GM19468 (cell line): ENCODE data around the gene PANK4.

ENCODE experiments used
- ATAC-seq: cut with Tn5 transposase; IDR thresholded peaks from one replicate; pipeline ENCODE4 v1.9.1; 2021; ENCODE audit warnings: mild to moderate bottlenecking, moderate library complexity, moderate number of reproducible peaks; ENCODE audit not compliant: unreplicated experiment; ENCODE audit errors: extremely low read depth

PANK4 gene

DNA sequence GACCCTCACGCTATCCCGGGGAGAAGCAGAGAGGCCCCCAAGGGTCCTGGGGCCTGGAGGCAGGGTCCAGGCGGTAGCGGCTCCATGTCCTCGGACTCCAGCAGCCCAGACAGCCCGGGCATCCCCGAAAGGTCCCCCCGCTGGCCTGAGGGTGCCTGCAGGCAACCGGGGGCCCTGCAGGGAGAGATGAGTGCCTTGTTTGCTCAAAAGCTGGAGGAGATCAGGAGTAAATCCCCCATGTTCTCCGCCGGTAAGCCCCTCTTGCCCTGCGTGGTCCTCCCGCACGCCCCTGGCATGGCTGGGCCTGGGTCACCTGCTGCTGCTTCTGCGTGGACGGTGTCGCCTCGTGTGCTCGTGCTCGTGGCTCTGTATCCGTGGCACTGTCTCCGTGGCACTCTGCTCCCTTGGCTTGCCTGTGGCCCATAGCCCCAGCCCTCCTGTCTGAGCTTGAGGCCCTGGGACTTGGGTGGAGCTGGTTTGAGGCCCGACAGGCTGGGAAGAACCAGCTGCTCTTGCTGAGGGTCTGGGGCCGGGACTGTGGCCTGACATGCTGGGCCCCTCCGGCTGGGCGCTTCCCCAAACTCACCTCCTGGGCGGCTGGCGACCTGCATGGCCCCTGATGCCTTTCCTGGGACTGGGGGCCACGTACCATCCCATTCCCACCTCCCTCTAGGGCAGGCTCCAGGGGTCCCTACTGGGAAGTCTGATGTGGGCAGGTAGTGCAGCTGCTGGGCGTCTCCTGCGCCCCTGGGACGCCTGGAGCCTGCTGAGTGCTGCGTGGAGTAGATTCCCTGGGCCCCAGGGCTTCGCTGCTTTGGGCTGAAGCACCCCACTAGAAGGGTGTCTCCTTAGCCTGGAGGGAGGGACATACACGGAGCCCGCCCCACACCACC, 23.5 kb downstream of the PANK4 start:
- no peak for ATAC-seq

DNA sequence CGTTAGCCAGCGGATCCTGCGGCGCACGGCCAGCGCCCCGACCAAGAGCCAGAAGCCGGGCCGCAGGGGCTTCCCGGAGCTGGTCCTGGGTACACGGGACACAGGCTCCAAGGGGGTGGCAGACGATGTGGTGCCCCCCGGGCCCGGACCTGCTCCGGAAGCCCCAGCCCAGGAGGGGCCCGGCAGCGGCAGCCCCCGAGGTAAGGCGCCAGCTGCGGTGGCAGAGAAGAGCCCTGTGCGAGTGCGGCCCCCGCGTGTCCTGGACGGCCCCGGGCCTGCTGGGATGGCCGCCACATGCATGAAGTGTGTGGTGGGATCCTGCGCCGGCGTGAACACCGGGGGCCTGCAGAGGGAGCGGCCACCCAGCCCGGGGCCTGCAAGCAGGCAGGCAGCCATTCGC, 24.2 kb downstream of the PANK4 start:
- no peak for ATAC-seq

DNA sequence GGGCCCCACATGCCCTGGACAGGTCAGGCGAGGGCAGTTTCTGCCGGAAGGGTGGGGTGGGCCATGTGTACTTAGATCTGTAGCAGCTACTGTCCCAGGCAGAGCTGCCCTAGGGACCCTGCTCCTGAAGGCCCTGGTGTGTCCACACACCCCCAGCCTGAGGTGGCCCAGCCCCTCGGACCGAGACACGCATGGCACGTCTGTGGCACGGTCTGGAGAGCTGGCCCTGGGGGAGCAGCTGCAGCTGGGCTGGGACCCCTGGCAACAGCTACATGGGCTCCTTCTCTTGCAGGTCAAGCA, 24.6 kb downstream of the PANK4 start:
- ATAC-seq = no peak

DNA sequence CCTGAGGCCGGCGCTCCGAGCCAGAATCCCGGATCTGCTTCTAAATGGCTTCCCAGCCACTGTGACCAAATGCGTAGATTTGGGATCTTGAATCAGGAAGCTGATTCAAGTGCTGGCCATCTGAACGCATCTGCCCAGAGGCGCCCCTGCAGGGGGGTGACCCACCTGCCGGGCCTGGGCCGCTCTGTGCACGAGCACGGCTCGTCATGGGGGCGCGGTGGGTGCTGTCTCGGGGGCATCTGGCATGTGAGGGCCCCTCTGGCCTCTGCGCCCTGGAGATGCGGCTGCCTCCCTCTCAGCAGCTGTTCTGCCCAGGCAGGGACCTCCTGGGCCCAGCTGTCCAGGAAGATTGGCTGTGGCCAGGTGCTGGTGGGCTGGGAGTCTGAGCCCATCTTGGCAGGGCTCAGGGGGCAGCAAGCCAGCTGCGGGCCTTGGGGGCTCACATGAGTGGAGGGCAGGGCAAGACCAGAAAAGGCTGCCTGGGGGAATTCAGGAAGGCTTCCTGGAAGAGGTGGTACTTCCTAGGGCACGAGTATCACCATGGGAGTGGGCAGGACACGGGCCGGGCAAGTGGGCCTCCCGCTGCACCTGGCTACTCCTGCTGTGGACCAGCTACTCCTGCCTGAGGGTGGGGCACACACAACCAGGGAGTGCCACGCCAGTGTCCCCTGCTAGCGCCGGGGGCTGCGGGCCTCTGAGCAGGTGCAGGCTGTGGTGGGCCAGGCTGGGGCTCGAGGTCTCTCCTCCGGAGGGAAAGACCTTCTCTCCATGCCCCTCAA, 25.2 kb downstream of the PANK4 start:
- ATAC-seq = no peak

DNA sequence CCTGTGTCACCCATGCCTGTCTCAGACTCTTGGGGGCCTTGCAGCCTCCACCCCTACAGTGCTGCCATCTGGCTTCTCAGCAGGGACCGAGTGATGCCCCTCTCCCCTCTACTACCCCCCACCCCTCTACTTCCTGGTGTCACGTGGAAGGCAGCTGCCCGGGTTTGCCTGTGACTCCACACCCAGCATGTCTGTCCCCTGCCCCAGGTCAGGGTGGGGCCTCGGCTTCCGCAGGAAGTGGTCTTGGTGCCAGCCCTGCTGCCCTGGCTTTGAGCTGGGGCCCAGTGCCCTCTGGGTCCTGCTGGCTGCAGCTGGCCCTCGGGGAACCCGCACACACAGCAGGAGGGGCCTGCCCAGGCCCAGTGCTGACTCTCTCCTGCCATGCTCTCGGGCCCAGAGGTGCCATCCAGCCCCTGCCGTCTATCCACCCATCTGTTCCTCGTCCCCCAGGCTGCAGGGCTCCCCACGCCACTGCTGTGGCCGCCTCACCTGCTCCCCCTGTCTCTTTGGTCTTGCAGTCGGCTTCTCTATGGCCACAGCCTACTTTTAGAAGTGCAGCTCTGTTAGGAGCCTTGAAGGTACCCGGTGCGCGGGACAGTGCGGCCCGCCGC, 26.3 kb downstream of the PANK4 start:
- no peak for ATAC-seq

DNA sequence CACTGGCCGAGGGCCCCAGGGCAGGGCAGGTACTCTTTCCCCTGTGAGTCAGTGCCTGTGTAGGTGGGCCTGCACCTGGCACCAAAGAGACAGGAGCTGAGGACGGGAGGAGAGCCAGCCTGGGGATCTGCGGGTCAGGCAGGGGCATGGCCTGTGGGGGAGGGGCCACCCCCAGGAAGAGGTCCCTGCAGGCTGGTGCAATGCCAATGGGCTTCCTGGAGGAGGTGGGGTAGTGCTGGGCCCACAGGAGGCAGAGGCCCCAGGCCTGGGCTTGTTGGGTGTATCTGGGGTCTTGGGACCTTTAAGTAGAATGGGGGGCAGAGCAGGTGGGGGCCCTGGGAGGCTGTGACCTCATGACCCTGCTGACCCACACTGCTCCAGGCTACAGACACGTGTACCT, 27.1 kb downstream of the PANK4 start:
- ATAC-seq = no peak

DNA sequence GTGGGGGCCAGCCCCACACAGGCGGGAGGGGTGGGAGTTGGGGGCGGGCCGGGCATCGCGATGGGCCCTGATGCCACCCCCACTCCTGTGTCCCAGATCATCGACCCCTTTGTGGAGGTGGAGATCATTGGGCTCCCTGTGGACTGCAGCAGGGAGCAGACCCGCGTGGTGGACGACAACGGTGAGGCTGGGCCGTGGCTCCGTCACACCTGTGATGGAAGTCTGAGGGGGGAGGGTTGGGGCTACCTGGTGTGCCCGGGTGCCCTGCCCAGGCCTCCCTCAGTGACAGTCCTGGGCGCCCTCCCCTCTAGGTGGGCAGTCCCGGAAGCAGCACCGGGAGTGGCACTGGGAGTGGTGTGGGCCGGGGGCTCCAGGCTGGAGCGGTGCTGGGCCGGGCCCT, 27.7 kb downstream of the PANK4 start:
- ATAC-seq = no peak

DNA sequence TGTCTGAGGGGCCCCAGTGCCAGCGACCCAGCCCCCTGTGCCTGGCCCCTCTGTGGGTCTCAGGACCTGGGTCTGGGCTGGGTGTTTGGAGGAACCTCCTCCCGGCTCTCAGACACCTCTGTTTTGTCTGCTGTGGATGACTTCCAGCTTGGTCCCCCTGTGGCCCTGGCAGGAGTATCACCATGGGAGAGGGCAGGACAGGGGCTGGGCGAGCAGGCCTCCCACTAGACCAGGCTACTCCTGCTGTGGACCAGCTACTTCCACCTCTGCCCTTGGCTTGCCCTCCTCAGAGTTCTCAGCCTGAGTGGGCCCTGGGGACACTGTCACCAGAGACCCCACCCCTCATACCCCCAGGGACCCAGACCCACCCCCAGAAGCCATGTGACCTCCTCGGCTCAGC, 28.5 kb downstream of the PANK4 start:
- no peak for ATAC-seq

DNA sequence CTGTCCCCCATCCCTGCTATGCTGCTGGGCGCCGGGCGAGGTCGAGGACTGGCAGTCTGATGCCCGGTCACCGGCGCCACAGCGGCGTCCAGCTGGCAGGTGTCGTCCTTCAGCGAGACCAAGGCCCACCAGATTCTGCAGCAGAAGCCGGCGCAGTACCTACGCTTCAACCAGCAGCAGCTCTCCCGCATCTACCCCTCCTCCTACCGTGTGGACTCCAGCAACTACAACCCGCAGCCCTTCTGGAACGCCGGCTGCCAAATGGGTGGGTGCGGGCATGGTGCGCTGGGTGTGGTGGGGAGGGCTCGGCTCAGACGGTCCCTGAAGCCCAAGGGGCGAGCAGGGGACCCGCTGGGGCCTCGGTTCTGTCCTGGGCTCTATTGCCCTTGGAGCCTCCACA, 29.6 kb downstream of the PANK4 start:
- ATAC-seq = no peak

DNA sequence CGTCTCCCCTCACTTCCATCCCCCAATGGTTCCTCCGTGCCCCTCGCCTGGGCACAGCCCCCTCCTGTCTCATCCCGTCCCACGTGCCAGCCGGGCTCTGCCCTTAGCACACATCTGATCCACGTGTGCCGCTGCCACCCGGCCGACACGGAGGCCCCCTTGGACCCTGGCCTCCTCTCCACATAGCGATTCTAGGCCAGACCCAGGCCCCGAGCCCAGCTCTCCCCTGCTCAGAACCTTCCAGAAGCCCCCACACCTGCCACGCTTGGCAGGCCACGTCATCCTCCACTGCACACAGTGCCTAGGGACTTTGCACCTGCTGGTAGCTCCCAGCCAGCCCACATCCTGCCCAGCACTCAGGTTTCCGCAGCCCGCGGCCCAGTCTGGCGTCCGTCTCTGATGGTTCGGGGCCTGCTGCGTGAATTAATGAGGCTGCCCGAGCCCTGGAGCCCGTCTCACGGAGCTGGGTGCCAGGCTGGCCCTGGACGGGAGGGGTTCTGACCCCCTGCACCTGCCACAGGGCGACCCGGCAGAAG, 30.2 kb downstream of the PANK4 start:
- ATAC-seq = no peak

DNA sequence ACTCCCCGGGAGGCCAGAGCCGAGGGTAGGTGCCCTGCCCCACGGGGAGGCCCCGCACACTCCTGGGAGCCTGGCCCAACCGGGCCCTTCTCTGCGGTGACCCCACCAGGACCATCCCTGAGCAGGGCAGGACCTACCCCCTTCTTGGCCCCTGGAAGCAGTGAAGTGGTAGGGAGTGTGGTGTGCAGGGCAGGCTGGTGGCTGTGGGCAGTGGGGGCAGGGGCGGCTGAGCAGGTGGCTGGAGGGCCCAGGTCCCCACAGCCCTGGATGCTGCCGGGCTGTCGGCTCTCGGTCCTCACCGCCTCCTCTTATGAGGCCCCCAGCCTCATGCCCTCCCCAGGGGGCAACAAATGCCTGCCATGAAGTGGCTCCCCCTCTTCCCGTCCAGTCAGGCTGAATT, 30.9 kb downstream of the PANK4 start:
- no peak for ATAC-seq

DNA sequence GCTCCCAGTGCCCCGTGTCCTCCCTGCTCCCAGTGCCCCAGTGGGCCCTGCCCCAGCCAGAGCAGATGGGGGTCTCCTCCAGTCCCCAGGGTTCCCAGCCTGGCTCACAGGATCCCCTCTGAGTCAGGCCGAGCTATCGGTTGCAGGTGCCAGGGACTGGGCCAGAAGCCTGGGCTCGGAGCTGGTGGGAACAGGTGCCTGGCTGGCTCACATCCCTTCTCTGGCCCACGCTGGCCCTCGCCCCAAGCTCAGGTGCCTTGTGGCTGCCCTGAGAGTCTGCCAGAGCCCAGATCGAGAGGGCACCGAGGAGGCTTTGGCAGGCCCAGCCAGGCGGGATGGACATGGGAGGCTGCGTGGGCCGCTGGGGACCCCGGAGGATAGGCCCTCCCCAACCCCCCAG, 31.4 kb downstream of the PANK4 start:
- no peak for ATAC-seq

DNA sequence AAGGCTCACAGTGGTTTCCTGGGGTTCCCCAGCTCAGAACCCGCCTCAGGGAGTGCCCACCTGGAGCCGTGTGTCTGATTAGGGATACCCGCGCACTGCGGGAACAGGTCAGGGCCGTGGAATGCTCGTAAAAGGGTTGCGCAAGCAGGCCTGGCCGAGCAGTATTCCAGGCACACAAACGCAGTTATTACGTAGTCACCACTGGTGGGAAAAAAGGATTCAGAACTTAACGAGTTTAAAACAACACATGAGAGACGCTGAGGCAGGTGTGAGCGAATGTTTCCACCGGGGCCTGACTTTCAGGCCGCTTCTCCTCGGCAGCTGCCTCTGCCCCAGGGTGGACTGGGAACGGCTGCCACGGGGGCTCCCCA, 32.1 kb downstream of the PANK4 start:
- no peak for ATAC-seq

DNA sequence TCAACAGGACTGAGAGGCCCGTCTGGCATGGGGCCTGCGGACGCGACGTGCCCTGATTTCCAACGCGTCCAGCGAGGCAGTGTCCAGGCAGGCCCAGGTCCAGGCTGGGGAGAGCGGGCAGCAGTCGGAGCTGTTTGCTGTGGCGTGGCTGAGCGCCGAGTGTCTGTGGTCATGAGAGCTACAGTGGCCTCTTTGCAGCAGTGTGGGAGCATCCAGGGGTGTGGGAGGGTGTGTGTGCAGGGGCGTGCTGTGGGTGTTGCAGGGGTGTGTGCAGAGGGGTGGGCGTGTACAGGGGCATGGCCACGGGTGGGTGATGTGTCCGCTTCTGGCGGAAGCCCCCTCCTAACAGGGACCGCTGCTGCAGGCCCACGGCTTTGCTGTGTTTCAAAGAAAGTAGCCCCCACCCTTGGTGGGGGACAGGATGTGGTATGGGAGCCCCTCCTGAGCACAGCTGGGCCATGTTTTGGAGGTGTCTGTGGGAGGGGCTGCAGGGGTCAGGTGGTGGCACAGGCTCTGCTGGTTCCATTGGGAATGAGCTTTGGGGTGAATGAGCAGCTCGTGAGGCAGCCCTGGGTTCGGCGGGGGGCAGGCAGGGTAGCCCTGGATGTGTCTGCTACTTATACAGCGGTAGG, 32.6 kb downstream of the PANK4 start:
- no peak for ATAC-seq

DNA sequence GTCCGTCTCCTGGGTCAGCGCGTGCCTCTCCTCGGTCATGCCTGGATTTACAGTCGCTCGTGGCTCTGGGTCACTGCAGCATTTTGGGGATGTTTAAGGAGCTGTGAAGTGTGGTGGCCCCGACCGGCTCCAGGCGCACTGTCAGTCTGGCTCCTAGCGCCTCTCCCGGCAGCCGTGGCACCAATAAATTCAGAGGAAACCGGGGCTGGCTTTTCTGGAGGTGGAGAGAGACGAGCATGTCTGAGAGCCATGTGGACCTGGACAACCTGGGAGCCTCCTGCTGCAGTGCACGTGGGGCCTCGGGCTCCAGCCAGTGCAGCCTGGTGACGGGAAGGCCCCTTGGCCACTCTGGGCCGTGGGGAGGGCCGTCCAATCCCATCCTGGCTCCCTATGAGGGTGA, 33.2 kb downstream of the PANK4 start:
- ATAC-seq = no peak

DNA sequence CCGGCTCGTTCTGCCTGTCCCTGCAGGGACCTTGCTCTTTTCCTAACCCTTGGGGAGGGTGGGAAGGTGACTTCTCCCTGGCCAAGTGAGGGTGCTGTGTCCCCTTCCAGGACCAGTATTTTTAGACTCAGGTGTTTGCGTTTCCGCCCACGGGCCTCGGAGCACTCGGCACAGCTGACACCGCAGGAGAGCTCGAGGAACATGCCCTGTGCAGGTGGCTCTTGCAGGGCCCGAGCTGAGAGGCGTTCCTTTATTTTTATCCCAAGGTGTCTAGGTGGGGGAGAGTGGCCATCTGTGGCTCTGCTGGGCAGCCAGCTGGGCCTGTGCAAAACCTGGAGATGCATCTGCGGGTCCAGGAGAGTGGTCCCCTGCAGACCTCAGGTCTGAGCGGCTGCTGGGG, 34.3 kb downstream of the PANK4 start:
- no peak for ATAC-seq

DNA sequence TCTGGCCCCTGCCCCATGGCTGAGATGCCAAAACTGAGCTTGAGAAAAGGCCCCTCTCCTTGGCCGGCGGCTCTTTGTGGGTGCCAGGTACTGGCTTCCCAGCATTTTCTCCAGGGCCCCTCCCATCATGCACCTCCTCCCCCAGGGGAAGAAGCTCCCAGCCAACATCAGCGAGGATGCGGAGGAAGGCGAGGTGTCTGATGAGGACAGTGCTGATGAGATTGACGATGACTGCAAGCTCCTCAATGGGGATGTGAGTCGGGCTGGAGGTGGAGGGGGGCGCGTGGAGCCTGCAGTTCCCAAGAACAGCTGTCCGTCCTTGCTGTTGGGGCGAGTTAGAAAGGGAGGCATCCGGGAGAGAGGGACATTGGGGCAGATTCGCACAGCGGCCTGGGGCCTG, 36.8 kb downstream of the PANK4 start:
- no peak for ATAC-seq

DNA sequence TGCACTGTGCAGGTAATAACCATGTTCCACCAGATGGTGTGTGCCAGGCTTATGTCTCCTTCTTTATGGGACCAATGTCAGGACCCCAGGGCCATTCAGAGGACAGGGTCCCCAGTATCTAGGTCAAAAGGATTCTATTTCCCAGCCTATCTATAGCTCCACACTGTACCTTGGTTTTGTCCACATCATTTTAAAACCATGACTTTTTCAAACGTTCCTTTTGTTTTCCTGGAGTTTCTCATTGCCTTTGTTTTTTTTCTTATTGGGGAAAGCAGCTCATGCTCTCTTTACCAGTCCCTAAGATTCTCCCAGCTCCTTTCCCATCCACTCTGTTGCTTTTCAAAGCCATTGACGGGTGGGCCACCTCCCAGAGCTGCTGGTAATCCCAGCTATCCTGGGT, 37.7 kb downstream of the PANK4 start:
- no peak for ATAC-seq

DNA sequence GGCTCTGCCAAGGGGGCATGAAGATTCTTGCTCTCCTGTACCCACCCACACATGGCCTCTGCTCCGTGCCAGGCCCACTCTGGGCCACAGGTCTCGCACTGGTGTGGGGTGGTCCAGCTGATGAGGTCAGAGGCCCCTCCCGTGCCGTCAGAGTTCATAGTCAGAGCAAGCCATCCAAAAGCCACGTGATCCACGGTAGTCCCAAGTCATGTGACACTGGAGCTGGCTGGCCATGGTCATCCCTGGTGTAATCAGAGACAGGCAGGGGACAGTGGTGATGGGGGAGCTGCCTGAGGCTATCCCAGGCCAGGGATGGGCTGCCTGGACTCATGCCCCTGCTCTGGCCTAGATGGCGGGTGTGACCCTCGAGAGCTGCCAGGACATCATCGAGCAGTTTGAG, 39.8 kb downstream of the PANK4 start:
- ATAC-seq = no peak

DNA sequence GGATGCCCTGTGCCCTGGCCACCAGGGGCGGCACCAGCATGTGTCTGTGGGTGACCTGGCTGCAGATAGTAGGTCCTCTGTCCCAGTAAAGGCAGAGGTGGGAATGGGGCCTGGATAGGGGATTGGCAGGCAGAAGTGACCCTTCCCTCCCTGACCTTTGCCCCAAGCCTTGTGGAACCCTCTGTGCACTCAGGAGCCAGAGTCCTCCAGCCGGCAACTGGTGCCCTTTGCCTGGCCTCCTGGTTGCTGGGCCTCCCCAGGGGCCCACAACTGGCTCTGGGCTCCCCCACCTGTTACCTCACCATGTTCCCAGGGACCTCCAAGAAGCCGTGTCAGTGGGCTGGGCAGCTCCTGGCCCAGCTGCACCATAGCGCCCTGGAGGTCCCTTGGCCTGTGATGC, 40.4 kb downstream of the PANK4 start:
- ATAC-seq = no peak

DNA sequence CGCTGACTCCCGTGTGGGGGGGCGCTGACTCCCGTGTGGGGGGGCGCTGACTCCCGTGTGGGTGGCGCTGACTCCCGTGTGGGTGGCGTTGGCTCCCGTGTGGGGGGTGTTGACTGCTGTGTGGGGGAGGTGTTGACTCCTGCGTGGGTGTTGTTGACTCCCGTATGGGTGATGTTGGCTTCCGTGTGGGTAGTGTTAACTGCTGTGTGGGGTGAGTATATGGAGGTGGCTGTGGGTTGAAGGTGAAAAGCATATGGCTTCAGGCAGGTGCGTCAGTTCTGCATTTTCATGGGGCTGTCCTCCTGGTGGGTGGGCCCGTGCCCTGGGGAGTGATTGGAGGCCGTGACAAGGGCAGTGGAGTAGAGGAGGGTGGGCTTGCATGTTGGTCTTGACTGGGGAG, 42.4 kb downstream of the PANK4 start:
- no peak for ATAC-seq
